Kidney glomerular epithelial cell (primary cell): Measurements from ENCODE around the gene EXD3.
"Not testable (repeated sequence)": the region's sequence is repeated elsewhere in the genome, so short reads cannot be mapped to it uniquely, and the experiment has no call there.

Experiments used
- DNase-seq: peaks from one replicate; lab custom pipeline; 2025; lab: John Stamatoyannopoulos, UW

The EXD3 gene

GRCh38 chr9:137365056-137365455 lies 57.9 kb downstream of the EXD3 start:
- no peak for DNase-seq

GRCh38 chr9:137359850-137360249 lies 63.1 kb downstream of the EXD3 start:
- DNase-seq, result no peak

GRCh38 chr9:137358126-137358525 lies 64.8 kb downstream of the EXD3 start:
- no peak for DNase-seq

DNA sequence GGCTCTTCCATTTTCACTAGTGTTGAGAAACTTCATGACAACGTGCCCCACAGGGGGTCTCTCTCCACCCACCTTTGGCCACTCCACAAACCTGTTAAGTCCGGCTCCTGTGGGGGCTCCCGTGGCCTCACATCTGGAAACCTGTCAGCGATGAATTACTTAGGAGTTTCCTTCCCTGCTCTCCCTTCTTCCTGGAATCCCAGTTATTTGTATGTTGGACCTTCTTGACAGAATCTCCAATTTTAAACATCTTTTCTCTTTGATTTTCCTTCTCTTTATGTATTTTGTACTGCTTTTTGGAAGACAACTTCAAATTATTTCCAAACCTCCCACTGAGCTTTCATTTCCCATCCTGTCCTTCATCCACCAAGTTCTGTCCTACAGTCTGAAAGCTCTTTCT lies 65.8 kb downstream of the EXD3 start:
- no peak for DNase-seq

- DNase-seq, result no peak
Measured at GRCh38 chr9:137355761-137356365, 67.1 kb downstream of the EXD3 start.

- DNase-seq, result no peak
Measured at GRCh38 chr9:137354845-137355760, 67.9 kb downstream of the EXD3 start.

- no peak for DNase-seq
Measured at GRCh38 chr9:137354153-137354844, 68.7 kb downstream of the EXD3 start.

DNA sequence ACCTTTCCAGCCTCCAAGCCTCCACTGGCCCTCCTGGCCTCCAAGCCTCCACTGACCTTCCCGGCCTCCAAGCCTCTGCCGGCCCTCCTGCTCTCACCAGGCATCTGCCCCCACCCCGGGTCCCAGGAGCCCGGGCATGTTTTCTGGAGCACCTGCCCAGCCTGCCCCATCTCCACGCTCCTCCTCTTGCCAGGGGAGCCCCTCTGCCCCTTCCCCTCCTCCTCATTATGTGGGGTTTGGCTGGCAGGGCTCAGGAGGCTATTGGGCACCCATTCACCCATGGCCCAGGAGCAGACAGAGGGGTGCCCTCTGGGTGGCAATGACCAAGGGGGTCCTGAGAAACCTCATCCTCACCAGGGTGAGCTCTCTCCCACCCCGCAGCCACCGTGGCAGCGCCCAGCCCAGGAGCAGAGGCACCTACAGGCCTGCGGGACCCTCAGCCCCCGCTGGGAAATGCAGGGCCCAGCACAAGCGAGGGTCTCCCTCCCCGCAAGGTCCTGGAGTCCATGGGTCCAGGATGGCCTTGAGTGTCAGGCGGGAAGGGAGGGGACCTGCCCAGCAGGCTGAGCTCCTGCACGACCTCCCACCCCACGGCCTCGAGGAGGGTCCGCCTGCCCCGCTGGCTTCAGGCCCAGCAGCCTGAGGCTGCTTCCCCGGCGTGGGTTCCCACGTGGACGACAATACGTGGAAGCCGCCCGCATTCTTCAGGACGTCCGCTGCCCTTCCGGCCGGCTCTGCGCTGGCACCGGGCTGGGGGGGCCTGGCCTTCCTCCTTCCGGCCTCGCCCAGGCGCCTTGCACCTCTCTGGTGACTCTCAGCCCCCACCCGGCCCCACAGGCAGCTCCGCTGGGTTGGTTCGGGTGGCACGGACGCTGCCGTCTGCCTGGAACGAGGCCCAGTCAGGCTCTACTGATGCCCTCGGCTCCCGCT lies 69.5 kb downstream of the EXD3 start:
- DNase-seq, result no peak

DNA sequence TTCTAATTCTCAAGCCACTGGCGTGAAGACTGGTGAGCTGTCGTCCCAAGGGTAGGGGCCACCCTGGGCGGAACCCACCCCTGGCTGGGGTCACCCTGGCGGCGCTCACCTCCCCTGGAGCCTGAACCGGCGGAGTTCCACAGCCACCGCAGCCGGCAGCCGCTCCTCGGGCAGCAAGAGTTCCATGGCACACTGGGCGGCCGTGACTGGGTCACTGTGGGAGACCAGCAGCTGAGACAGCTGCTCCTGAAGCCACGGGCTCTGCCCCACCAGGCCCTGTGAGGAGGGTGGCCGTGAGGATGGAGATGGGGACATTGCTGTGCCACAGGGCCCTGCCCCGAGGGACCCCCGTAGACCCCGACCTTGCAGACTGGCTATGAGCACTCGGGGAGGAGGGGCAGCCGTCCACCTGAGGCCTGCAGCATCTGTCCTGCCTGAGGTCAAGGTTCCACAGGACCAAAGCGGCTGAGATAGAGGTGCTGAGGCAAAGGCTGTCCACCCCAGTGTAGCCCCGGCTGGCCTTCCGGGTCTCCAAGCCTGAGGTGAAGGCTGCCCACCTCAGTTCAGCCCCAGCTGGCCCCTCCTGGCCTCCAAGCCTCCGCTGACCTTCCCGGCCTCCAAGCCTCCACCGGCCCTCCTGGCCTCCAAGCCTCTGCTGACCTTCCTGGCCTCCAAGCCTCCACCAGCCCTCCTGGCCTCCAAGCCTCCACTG lies 70.3 kb downstream of the EXD3 start:
- no peak for DNase-seq

- DNase-seq, result no peak
Measured at GRCh38 chr9:137351781-137352501, 71.0 kb downstream of the EXD3 start.

GRCh38 chr9:137350696-137351584 lies 72.0 kb downstream of the EXD3 start:
- DNase-seq, result no peak

DNA sequence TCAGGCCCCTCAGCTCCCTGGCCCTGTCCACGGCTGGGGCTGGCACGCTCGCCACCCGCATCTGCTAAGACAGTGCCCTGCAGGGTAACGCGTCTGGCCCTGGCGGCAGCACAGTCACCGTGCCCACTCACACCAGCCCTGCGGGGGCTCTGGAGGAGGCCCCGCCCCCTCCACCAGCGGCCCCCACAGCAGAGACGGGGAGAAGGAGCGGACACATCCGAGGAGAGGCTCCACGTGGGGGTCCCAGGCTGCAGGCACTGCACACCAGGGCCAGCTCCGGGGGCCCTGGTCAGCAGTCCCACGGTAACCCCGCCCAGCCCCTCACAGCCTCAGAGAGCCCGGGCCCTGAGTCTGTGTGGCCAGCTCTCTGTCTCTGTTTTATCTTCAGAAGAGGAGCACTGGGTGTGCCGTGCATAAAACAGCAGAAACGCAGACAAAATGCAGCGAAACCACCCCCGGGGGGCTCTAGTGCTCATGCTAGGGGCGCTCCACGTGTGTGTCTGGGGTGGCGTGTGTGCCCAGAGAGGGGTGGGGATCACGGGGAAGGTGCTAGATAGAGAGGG lies 73.4 kb downstream of the EXD3 start:
- DNase-seq, result no peak

GRCh38 chr9:137348769-137349470 lies 74.0 kb downstream of the EXD3 start:
- DNase-seq, result no peak

DNA sequence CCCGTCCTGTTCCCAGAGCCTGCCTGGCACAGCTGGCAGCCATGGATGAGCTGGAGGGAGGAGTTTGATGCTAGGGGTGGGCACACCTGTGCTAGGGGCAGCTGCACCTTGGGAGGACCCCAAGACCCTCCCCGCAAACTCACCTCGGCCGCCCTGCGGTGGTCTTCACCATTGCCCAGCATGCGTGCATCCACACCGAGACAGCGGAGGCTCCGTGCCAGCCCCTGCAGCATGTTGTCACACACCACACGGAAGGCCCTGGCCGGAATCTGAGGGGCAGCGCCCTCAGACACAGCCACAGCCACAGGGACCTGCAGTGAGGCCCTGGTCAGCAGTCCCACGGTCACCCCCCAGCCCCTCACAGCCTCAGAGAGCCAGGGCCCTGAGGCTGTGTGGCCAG lies 75.0 kb downstream of the EXD3 start:
- DNase-seq, result no peak

DNA sequence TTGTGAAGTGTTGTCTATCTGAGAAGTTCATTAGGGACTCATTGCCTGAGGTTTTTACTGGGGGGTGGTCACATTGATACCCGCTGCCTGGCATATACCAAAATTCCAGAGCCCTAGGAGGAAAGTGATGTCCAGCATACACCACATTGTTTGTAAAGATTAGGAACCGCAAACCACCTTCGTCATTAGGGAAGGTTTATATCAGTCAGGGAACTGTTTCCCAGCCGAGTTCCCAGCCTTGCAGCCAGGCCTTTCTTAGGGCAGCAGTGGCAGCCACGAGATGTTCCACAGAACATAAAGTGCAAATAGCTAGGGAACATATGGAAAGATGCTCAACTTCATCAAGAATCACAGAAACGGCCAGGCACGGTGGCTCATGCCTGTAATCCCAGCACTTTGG lies 80.5 kb downstream of the EXD3 start:
- DNase-seq, result no peak

GRCh38 chr9:137341227-137341626 lies 81.7 kb downstream of the EXD3 start:
- no peak for DNase-seq

DNA sequence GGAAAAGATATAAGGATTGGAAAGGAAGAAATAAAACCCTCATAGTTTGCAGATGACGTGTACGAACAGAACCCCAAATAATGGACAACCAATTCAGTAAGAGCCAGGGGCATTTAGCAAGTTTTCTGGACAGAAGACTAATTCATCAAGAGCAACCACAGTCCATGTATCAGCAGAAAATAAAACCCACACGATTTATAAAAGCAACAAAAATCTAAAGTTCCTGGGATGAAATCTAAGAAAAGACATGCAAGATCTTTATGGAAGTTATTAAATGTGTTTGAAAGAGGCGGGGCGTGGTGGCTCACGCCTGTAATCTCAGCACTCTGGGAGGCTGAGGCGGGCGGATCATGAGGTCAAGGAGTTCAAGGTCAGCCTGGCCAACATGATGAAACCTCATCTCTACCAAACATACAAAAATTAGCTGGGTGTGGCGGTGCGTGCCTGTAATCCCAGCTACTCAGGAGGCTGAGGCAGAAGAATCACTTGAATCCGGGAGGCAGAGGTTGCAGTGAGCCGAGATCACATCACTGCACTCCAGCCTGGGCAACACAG lies 83.0 kb downstream of the EXD3 start:
- not testable (repeated sequence) for DNase-seq
